Panc1 (cell line): Measurements from ENCODE around the gene PTPRCAP. TPM values are rescaled to one million over a fixed set of nuclear protein-coding genes. Genes with fewer than 3 reads are reported as not detected.

Source experiments
- ATAC-seq: fragments of 200-7000 bp; cut with Tn5 transposase; 2 replicates; pipeline ENCODE4 v1.9.1; 2020; ENCODE audit warnings: mild to moderate bottlenecking, moderate library complexity
- BruUV-seq: library from RNA; stranded (reverse); fragments of 400-500 nt; replicated peaks from 2 replicates; lab custom pipeline; 2021; lab: Mats Ljungman, UMichigan
- CTCF ChIA-PET: fragments of 300-600 bp; sonication (Branson Sonifier 250); formaldehyde crosslinking; loops from one replicate; lab custom pipeline; 2022; ENCODE audit warnings: antibody characterized with exemption; lab: Charles Lee
- POLR2A ChIA-PET: fragments of 300-600 bp; sonication (Branson Sonifier 250); formaldehyde crosslinking; loops from one replicate; lab custom pipeline; 2022; ENCODE audit warnings: antibody characterized with exemption; lab: Charles Lee
- DNase-seq: peaks from one replicate; pipeline ENCODE4 v3.0.0-alpha.2; 2010; ENCODE audit warnings: low read depth, low spot score
- H3K27ac ChIP-seq: 2 replicates; pipeline ENCODE4 v1.5.1; 2011; ENCODE audit warnings: mild to moderate bottlenecking, low read length, inconsistent platforms
- H3K27me3 ChIP-seq: fragments of 200-500 bp; sonication (Bioruptor generic); 2 replicates; pipeline ENCODE4 v1.6.0; 2014; ENCODE audit warnings: low read length, inconsistent platforms; ENCODE audit not compliant: control insufficient read depth, insufficient read depth
- H3K36me3 ChIP-seq: fragments of 200-500 bp; sonication (Bioruptor generic); 2 replicates; pipeline ENCODE4 v1.5.1; 2014; ENCODE audit warnings: inconsistent platforms, mild to moderate bottlenecking, low read length, moderate library complexity; ENCODE audit not compliant: control insufficient read depth, insufficient read depth
- H3K4me1 ChIP-seq: 2 replicates; pipeline ENCODE4 v1.5.1; 2011; ENCODE audit warnings: inconsistent platforms, mild to moderate bottlenecking, low read length, moderate library complexity; ENCODE audit not compliant: control insufficient read depth, insufficient read depth
- H3K4me3 ChIP-seq, 2 experiments: 2 replicates each; pipeline ENCODE4 v1.5.1; 2011 to 2012; ENCODE audit warnings: low read depth in 2 of 2, low read length in 2 of 2, mild to moderate bottlenecking in 2 of 2, inconsistent platforms in 1 of 2, moderate library complexity in 1 of 2
- H3K9me3 ChIP-seq: fragments of 200-500 bp; sonication (Bioruptor generic); 2 replicates; pipeline ENCODE4 v1.5.1; 2014; ENCODE audit warnings: low read depth, mild to moderate bottlenecking, inconsistent platforms, low read length, moderate library complexity; ENCODE audit not compliant: control insufficient read depth, insufficient read depth
- CTCF ChIP-seq: fragments of 450-650 bp; IDR thresholded peaks from 2 replicates; pipeline ENCODE4 v1.5.1; 2017; ENCODE audit warnings: mild to moderate bottlenecking
- POLR2AphosphoS5 ChIP-seq: IDR thresholded peaks from 2 replicates; pipeline ENCODE4 v1.6.1; 2012; ENCODE audit warnings: mild to moderate bottlenecking, low read depth, low read length, moderate library complexity
- SIN3A ChIP-seq: IDR thresholded peaks from 2 replicates; pipeline ENCODE4 v1.6.1; 2012; ENCODE audit warnings: low read depth, mild to moderate bottlenecking, low read length, moderate library complexity, borderline replicate concordance; ENCODE audit not compliant: insufficient read depth
- TCF7L2 ChIP-seq: IDR thresholded peaks from 2 replicates; pipeline ENCODE4 v1.6.1; 2011; ENCODE audit warnings: mild to moderate bottlenecking, low read depth, low read length, inconsistent platforms
- in situ Hi-C: cut with HindIII; loops from 2 replicates; pipeline ENCODE4 v1.10.0; 2016; ENCODE audit warnings: low sequenced_read_pairs, low pct_unique_long_range_greater_than_20kb
- intact Hi-C: fragments of 100-400 bp; cut with micrococcal nuclease; formaldehyde crosslinking; loops from one replicate; pipeline ENCODE4 v1.10.0; 2022; ENCODE audit not compliant: unreplicated experiment
- total RNA-seq: library from RNA; stranded (reverse); gene quantifications from one replicate; pipeline ENCODE4 v1.2.1, GENCODE V29; 2021; ENCODE audit not compliant: unreplicated experiment
- TF ChIP-seq, protein P1 (sequence below), 2 experiments: IDR thresholded peaks; 2 replicates each; pipeline ENCODE4 v1.6.1; 2011 to 2012; ENCODE audit warnings: low read depth in 2 of 2, control low read depth in 1 of 2, low read length in 1 of 2, mild to moderate bottlenecking in 1 of 2, moderate library complexity in 1 of 2; ENCODE audit not compliant: insufficient read depth in 1 of 2

The PTPRCAP gene
- total RNA-seq, 1 experiment from 2014 or later, result 0.82 TPM

DNA sequence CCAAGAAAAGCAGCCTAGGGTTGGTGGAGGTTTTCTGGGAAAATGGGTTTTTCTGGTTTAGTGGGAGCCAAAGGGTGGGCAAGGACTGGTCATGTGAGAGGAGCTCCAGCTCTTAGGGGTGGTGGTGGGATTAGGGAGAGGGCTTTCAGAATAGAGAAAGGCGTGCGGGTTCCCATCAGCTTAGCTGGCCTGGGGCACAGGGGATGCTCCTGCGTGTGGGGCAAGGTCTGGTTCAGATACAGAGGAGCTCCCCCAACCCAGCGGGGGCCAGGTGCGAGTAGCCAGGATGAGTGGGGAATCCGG is 30.9 kb upstream of the PTPRCAP start:
- H3K4me1 ChIP-seq, result peaks cover 40% of the 10 kb centered on the region

GRCh38 chr11:67468056-67468455 is 30.6 kb upstream of the PTPRCAP start:
- ATAC-seq (no peak), DNase-seq (no peak)
- in situ Hi-C loops (no loop called here), intact Hi-C loops (no loop called here)
- Histone ChIP-seq H3K36me3 (peaks cover 2% of the 10 kb centered on the region; the same call in 1 of the 2 replicates), H3K27ac (peak overlapping the region; percentile 64), H3K4me3 (peak overlapping the region; percentile 64 to 75), H3K9me3 (no peaks in the 10 kb centered on the region), H3K4me1 (peaks cover 43% of the 10 kb centered on the region), H3K27me3 (no peaks in the 10 kb centered on the region)
- CTCF ChIA-PET, result interaction anchor here (0.6 to 0.7 kb wide), 3 partner anchors 31 to 204 kb away, joined by 3 to 7 read pairs (median 6); partner anchors contain the start of gene PPP1CA
- TF ChIP-seq, protein P1, sequence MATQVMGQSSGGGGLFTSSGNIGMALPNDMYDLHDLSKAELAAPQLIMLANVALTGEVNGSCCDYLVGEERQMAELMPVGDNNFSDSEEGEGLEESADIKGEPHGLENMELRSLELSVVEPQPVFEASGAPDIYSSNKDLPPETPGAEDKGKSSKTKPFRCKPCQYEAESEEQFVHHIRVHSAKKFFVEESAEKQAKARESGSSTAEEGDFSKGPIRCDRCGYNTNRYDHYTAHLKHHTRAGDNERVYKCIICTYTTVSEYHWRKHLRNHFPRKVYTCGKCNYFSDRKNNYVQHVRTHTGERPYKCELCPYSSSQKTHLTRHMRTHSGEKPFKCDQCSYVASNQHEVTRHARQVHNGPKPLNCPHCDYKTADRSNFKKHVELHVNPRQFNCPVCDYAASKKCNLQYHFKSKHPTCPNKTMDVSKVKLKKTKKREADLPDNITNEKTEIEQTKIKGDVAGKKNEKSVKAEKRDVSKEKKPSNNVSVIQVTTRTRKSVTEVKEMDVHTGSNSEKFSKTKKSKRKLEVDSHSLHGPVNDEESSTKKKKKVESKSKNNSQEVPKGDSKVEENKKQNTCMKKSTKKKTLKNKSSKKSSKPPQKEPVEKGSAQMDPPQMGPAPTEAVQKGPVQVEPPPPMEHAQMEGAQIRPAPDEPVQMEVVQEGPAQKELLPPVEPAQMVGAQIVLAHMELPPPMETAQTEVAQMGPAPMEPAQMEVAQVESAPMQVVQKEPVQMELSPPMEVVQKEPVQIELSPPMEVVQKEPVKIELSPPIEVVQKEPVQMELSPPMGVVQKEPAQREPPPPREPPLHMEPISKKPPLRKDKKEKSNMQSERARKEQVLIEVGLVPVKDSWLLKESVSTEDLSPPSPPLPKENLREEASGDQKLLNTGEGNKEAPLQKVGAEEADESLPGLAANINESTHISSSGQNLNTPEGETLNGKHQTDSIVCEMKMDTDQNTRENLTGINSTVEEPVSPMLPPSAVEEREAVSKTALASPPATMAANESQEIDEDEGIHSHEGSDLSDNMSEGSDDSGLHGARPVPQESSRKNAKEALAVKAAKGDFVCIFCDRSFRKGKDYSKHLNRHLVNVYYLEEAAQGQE (IDR thresholded peaks at IDR 0.05; ENCODE audit: insufficient read depth in 1 of 2, low read depth in 2 of 2, low read length in 1 of 2), result no peak
- TF ChIP-seq TCF7L2 (no peak), SIN3A (no peak), CTCF (no peak), POLR2AphosphoS5 (no peak)
- POLR2A ChIA-PET, result interaction anchor here (0.6 kb wide), 1 partner anchor 15 kb away, joined by 3 read pairs; the partner anchor contains the start of gene AIP
- no TSS peak for BruUV-seq

More for the DNA sequence above, 30.9 kb upstream of the PTPRCAP start:
- no peaks in the 10 kb centered on the region for H3K27me3 ChIP-seq
- in situ Hi-C loops (no loop called here), intact Hi-C loops (no loop called here)
- peak; percentile 3 for ATAC-seq
- TF ChIP-seq CTCF (no peak), POLR2AphosphoS5 (no peak), SIN3A (no peak), TCF7L2 (no peak)
- TF ChIP-seq, protein P1 (IDR thresholded peaks at IDR 0.05; ENCODE audit: insufficient read depth in 1 of 2, low read depth in 2 of 2, low read length in 1 of 2), result no peak
- POLR2A ChIA-PET, result interaction anchor here (0.6 kb wide), 1 partner anchor 15 kb away, joined by 3 read pairs; the partner anchor contains the start of gene AIP
- peaks cover 2% of the 10 kb centered on the region; the same call in 1 of the 2 replicates for H3K36me3 ChIP-seq
- H3K4me3 ChIP-seq, result peak overlapping the region; percentile 64 to 75
- no peak for DNase-seq
- no TSS peak for BruUV-seq
- H3K9me3 ChIP-seq, result no peaks in the 10 kb centered on the region
- peak overlapping the region; percentile 64 for H3K27ac ChIP-seq
- CTCF ChIA-PET, result interaction anchor here (0.6 to 0.7 kb wide), 4 partner anchors 32 to 203 kb away, joined by 3 to 7 read pairs (median 4); partner anchors contain the start of gene PPP1CA
